Omental fat pad (tissue), 4 donors: Measurements from ENCODE around the gene DUSP22. TPM values are rescaled to one million over a fixed set of nuclear protein-coding genes. Genes with fewer than 3 reads are reported as not detected.

Source experiments
- ATAC-seq: fragments of 150-250 bp; one replicate; pipeline ENCODE4 v1.9.1; 2016; ENCODE audit warnings: mild to moderate bottlenecking, moderate library complexity; ENCODE audit not compliant: low FRiP score
- DNase-seq: peaks from one replicate; pipeline ENCODE4 v3.0.0-alpha.2; 2019; ENCODE audit warnings: low spot score
- CTCF ChIP-seq, 3 donors: fragments of 450-650 bp; IDR thresholded peaks; one replicate each; pipeline ENCODE4 v1.5.1; 2016 to 2017; ENCODE audit warnings: antibody characterized with exemption in 3 of 3, mild to moderate bottlenecking in 3 of 3, moderate library complexity in 2 of 3
- total RNA-seq, 4 donors: library from RNA; depleted of rRNA; stranded (reverse); fragments of >200 nt; gene quantifications; one replicate each; pipeline ENCODE4 v1.1.0, GENCODE V29; 2016

The DUSP22 gene
- total RNA-seq, 4 donors from 2014 or later, result 47.4 to 93.6 (median 65.4) TPM

GRCh38 chr6:364609-365540, 72.6 kb downstream of the DUSP22 start:
- TF ChIP-seq CTCF (IDR thresholded peaks at IDR 0.05), result no peak
- DNase-seq (no peak), ATAC-seq (no peak)

DNA sequence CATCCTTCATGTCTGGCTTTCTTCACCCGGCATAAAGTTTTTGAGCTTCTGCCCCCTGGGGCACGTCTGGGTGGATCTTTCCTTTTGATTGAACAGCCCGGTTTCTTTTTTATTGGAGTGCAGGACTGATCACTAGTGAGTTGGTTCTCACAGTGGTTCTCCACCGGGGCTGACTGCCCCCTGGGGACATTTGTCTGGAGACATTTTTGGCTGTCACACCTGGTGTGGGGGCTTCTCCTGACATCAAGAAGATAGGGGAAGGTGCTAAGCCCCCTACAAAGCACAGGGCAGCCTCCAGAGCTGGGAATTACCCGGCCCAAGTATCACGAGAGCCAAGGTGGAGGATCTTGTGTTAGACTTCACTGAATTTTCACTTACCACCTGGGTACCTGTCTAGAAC, 73.5 kb downstream of the DUSP22 start:
- DNase-seq (no peak), ATAC-seq (no peak)
- TF ChIP-seq CTCF (IDR thresholded peaks at IDR 0.05), result no peak

DNA sequence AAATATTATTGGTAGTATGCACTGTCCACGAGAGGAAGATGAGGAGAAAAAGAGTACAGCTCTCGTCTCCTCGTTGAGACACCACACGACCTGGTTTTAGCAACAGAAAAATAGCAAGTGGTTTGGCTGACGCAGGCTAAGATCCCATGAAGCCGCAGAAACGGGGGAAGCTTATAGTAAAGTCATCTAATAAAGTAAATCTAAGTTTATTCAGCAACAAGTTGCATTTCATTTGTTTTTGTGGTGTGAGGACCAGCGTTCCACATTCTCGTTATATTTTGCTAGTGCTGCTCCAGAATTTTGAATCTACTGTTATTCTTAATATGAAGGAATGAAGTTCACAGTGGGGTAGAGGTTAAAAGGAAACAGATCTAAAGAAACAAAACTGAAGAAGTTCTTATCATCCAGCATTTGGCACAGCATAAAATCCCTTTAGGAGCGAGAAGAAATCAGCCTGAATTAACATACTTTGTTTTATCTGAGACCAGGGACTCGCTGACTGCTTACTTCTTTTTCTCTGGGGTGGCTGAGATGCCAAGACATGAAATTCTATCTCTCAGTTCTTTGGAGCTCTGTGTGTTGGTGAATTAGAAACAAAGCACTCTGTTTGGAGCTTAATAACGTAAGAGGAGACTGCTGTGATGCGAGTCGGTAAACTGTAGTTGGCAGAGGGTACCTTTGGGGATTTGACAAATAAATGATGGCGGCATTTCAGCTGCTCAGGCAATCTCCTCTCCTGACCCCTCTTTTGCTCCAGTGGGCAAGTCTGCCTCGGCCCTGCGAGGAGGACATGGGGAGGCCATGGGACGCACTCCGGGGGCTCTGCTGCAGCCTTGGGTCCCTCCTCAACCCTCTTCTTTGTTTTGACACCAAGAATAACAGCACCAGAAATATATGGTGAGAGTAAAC, 74.4 kb downstream of the DUSP22 start:
- no peak for TF ChIP-seq CTCF (IDR thresholded peaks at IDR 0.05)
- ATAC-seq, result no peak
- no peak for DNase-seq

- DNase-seq, result no peak
- no peak for ATAC-seq
- TF ChIP-seq CTCF (IDR thresholded peaks at IDR 0.05), result no peak
Observed at GRCh38 chr6:367298-367794, 75.1 kb downstream of the DUSP22 start.

DNA sequence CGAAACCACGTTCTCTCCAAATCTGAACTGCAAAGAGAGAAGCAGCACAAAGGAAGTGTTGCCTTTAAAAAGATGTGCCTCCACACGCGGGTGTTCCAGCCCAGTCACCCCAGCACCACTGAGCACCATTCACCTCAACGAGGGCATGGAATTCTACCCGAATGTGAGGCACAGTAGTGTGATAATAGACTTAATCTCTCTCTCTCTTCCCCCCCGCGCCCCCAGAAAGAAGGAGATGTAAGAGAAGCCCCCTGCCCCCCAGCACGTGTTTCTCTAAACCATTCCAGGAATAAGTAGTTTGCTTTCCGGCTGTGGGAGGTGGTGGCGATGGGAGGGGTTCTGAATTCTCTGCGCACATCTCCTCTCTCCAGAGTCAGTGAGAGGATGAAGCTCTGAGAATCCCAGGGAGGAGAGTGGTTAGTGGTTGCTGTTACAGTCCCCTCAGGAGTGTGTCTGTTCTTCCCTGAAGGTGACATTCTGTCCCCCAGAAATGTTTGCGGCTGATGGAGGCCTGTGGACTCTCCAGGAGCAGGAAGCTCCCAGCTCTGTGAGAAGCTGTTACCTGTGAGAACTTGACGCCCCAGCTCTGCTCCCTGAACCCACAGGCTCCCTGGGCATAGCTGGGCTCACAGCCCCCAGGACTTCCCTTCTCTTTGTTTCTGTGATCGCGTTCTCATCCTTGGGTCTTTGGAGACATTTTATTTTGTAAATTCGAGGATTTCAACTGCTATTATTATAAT, 75.8 kb downstream of the DUSP22 start:
- DNase-seq (no peak), ATAC-seq (no peak)
- no peak for TF ChIP-seq CTCF (IDR thresholded peaks at IDR 0.05)

- no peak for DNase-seq
- no peak for ATAC-seq
- no peak for TF ChIP-seq CTCF (IDR thresholded peaks at IDR 0.05)
Observed at GRCh38 chr6:369559-370431, 77.5 kb downstream of the DUSP22 start.
